Activated T-helper 9 cell treated with anti-CD3 and anti-CD28 coated beads, Interleukin-2, amount 50 U/mL, for 16 hours (primary cell): ENCODE measurements around the gene BSG.
"Not testable (repeated sequence)": the region's sequence is repeated elsewhere in the genome, so short reads cannot be mapped to it uniquely, and the experiment has no call there.

Experiments
- DNase-seq: peaks from one replicate; pipeline ENCODE4 v3.0.0-alpha.2; 2020; ENCODE audit warnings: low read depth

The BSG gene

DNA sequence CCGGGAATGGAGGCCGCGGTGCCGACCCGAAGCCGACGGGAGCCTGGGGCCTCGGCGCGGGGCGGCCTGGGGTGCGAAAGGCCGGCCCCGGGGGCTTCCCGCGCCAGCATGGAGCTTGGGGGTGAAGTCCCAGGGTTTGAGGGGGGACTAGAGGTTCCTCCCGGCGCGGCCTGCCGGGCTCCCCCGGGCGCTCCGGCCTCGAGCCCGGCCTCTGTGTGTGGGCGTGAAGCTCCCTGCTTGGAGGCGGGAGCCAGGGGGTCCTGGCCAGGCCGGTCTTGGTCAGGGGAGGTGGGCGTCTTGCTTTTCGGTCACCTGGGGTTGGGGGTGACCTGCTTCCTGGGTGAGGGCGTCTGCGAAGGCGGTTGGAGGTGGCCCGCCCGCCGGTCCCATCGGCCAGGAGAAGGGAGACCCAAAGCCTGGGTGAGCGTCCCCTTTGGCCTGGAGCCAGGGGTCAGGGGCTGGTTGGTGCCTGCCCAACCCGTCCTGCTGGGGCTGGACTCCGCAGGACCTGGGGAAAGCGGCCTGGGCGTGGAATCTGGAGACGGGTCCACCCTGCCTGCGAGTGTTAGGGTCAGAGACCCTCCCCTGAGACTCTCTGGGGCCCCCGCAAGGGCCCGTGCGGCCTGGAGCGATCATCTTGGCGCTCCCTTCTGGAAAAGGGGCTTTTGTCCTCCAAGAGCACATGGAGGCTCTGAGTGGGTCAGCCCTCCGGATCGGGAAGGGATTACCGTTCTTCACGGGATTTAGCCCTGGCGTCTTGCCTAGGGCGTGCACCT is 535 bp downstream of the BSG start:
- DNase-seq: no peak

DNA sequence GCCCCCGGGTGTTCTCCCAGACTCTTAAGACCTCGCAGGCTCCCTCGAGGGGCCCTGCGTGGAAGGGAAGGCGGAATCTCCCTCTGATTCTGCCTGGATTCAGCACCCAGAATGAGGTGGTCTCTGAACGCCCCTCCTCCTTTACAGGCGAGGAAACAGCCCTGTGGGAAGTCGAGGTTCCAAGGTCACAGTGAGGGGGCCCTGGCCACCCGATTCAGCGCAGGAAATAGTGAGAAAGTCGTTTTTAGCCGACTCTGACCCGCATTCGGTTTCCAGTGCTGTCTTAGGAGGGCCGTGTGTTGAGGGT is 1.1 kb downstream of the BSG start:
- no peak for DNase-seq

DNA sequence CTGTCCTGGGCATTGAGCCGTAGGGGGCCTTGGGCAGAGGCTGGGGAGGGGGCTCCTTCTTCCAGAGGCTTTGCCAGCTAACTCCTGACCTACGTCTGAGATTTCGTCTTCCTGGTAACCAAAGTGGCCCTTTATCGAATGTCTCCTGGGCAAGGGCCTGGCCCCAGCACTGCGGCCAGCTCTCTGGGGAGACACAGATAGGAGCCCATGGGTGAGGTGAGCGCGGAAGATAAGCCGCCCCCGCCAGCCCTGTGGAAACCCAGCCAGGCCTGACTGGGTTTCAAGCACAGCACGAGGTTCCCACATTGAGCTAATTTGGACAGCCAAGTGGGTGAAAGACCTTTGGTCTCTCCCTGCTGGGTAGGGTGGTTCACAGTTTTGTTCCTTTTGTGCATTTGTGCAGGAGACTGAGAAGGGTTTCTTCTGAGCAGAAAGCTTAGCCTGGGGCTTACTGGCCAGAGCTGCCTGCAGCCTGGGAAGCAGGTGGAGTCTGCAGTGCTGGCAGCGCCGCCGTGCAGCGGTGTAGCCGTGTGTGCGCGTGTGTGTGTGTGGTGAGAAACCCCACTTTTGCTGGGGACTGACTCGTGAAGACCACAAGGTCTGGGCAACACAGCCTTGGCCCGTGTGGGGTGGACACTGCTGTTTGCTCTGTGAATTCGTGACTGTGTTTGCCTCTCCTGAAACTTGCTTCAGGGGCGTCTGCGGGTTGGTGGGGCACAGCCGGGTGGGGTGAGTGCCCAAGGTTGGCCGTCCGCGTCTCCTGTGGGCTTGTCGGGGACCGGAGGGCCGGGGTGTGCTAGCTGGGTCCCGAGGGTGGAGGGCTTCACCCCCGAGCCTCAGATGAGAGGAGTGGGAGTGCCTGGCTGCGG is 2.5 kb downstream of the BSG start:
- DNase-seq: no peak

DNA sequence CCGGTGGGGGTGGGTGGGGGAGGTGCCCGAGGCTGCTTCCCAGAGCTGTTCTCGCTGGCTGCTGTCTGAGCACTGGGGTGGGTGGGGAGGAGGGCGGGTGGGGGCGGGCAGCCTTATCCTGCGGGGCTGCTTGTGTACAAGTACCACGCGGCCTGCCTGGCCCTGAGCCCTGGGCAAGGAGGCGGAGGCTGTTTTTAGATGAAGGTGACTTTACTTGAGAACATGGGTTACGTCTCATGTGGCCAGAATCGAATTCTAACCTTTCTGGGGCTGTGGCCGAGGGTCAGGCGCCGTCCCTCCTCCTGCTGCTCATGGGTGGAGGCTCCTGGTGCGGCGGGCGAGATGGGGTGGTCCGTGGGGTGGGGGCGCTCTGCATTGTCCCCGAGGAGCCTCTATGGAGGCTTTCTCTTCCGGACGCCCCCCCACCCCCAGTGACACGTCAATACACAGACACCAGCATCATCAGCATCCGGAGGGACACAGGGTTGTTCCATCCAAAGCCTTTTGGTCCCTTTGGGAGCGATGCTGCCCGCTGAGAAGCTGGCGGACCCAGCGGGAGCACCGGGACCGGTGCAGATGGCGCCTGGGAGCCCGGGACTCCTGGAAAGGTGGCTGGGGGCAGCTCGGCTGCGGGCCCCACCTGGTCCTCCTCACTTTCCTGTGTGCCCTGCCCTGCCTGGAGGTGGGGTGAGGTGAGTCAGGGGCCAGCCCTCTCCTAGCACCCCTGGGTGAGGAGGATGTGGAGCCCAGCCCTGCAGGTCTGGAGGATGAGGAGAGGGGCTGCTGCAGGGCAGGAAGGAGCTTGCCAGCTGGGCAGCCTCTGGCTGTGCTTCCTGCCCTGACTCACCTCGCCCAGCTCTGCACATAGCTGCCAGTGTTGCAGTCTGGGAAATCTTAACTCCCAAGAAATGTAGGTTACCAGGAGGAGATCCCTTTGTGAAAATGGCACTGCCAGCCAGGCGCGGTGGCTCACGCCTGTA is 3.4 kb downstream of the BSG start:
- DNase-seq: no peak

DNA sequence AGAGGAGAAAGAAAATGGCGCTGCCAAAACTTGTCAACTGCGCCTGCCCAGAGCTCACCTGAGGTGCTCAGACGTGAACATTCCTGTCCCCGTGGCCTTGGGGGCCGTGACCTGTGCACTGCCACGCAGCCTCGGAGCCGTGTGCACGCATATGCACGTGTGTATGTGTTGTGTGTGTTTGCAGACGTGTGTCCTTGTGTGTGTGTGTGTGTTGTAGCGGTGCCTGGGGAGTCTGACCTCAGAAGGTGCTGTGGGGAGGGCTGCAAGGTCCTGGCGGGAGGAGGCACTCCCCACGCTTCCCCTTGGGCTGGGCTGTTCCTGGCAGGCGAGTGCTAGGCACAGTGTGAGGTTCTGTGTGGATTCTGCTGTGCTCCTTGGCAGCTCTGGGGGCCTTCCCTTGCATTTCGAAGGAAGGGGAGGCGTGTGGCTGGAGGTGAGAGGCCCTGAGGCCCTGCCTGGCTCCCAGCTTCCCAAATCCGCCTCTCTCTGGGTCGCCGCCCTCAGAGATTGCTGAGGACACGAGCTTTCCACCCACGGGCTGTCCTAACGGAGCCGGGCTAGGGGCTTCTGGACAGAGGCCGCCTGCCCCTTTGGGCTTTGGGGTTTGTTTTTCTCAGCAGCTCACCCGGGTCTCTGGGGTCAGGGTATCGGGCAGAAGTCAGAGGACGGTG is 4.5 kb downstream of the BSG start:
- DNase-seq: no peak

DNA sequence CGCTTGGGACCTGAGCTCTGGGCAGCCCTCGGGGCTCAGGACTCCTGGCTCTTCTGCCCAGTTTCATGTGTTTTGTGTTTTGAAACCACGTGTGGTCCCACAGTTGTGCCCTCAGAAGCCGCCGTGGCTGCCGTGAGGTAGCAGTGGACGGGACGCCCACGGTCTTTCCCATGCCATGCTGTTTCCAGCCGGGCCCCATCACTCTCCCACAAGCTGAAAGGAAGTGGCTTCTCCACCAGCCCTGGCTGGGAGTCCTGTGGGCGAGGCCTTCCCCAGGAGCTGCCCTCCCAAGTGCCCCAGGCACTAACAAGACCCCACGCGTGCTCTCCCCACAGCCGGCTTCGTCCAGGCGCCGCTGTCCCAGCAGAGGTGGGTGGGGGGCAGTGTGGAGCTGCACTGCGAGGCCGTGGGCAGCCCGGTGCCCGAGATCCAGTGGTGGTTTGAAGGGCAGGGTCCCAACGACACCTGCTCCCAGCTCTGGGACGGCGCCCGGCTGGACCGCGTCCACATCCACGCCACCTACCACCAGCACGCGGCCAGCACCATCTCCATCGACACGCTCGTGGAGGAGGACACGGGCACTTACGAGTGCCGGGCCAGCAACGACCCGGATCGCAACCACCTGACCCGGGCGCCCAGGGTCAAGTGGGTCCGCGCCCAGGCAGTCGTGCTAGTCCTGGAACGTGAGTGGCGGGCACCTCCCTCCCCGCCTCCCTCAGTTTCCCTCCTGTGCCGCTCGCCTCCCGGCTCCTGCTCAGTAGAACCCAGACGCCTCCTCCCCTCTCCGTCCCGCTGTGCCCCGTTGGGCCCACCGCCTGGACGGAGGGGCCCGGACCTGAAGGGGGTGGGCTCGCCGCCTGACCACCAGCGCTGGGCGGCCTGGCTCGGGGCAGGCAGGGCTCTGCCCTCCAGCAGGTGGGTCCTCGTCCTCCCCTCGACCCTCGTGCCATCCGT is 5.3 kb downstream of the BSG start:
- no peak for DNase-seq

DNA sequence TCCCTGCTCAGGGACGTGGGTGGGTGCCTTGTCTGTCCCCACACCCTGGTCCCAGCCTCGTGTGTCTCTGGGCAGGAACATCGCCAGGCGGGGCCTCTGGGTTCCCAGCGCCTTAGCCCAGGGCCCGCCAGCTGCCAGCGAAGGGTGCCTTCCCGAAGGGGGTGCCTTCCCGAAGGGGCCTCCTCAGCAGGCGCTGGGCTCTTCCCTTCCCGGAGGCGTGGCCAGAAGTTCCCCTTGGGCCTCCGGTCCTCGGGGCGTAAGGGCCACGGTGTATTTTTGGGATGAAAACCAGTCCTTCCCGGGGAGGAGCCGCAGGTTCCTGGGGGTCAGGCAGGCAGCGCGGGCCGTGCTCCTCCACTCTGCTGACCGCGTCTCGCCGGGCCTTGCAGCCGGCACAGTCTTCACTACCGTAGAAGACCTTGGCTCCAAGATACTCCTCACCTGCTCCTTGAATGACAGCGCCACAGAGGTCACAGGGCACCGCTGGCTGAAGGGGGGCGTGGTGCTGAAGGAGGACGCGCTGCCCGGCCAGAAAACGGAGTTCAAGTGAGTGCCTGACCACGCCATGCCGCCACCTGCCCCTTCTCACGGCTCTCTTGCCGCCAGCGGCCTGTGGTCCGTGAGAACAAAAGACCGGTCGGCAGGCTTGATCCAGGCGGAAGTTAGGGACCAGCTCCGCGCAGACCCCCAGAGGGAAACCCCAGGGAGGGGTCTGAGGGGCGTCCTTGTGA is 6.9 kb downstream of the BSG start:
- no peak for DNase-seq

DNA sequence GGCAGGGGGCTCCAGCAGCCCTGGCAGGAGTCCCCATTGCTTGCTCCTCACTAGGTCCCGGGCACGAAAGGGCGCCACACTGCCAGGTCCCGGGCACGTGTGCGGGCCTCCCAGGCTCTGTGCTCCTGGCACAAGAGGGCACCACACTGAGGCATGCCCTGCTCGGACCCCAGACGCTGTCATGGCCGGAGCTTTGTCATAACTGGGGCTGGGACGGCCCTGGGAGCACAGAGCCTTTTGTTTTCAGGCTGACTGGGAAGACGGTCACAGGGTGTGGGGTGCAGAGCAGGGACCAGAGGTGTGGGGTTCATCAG is 7.4 kb downstream of the BSG start:
- DNase-seq: no peak

DNA sequence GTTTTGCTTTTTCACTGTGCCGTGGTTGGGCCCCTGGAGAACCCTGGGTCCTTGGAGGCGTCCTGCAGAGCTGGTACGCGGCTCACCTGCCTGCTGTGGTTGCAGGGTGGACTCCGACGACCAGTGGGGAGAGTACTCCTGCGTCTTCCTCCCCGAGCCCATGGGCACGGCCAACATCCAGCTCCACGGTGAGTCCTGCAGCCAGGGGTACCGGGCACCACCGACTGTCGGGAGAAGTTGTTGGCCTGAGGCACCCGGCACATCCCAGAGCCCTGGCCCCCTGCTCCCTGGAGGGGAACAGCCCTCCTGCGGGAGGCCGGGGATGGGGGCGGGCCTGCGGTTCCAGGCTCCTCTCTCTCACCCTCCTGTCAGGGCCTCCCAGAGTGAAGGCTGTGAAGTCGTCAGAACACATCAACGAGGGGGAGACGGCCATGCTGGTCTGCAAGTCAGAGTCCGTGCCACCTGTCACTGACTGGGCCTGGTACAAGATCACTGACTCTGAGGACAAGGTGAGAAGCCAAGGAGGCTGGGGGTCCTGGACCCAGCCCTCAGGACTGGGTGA is 8.0 kb downstream of the BSG start:
- no peak for DNase-seq

DNA sequence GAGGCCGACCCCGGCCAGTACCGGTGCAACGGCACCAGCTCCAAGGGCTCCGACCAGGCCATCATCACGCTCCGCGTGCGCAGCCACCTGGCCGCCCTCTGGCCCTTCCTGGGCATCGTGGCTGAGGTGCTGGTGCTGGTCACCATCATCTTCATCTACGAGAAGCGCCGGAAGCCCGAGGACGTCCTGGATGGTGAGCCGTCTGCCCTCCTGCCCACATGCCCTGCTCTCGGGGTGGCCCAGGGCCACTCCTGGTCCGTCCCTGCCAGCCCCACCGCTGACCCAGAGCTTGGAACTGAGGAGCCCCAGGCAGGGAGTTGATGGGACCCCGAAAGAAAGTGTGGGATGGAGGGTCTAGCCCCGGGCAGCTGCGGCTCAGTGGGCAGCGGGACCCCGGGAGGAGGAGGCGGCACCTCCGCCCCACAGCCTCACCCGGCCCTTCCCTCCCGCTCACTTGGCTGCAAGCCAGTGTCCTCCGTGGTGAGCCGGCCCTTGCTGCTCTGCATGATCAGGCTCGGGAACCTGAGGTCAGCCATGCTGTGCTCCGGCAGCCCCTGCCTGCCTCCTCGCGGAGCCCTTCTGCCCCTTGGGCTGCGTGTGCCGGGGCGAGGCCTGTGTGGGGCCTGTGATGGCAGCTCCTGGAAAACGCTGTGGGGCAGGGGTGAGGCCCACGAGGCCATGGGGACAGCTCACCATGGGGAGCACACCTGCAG is 9.2 kb downstream of the BSG start:
- DNase-seq: no peak

DNA sequence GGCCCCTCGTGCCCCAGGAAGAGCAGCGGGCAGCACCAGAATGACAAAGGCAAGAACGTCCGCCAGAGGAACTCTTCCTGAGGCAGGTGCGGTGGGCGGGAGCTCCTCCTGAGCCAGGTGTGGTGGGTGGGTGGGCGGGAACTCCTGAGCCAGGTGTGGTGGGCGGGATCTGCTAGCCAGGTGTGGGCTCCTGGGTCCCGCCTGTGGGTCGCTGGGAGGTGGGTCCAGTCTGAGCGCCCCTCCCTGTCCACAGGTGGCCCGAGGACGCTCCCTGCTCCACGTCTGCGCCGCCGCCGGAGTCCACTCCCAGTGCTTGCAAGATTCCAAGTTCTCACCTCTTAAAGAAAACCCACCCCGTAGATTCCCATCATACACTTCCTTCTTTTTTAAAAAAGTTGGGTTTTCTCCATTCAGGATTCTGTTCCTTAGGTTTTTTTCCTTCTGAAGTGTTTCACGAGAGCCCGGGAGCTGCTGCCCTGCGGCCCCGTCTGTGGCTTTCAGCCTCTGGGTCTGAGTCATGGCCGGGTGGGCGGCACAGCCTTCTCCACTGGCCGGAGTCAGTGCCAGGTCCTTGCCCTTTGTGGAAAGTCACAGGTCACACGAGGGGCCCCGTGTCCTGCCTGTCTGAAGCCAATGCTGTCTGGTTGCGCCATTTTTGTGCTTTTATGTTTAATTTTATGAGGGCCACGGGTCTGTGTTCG is 10.3 kb downstream of the BSG start:
- no peak for DNase-seq

DNA sequence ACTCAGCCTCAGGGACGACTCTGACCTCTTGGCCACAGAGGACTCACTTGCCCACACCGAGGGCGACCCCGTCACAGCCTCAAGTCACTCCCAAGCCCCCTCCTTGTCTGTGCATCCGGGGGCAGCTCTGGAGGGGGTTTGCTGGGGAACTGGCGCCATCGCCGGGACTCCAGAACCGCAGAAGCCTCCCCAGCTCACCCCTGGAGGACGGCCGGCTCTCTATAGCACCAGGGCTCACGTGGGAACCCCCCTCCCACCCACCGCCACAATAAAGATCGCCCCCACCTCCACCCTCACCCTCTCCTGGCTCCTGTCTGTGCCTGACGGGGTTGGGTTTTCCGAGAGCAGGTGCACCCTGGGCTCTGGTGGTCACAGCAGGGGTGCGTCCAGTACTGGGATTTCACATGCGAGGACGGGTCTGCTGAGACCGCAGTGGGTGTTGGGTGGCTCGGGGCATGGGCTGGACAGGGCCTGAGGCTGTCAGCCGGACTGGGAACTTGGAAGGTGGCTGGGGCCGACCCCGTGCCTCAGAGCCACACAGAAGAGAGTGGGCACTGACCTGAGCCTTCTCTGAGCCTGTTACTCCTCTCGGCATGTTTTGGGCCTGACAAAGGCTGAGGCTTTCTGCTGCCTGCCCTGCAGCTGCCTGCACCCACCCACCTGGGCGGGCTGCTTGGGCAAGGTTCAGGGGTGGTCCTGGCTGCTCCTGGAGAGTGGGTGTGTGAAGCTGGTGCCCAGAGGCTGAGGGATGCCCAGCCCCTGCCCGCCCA is 11.0 kb downstream of the BSG start:
- DNase-seq: no peak

DNA sequence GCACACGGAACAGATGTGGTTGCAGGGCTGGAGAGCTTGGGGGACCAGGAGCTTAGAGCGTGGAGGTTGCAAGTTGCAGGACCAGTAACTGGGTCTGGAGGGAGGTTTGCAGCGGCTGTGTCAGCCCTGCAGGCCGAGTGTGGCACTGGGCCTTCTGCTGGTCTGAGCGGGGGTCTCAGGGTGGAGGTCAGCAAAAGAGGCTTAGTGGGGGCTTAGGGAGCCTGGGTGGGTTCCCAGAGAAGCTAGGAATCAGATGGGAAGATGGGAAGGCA is 11.5 kb downstream of the BSG start:
- DNase-seq: no peak

DNA sequence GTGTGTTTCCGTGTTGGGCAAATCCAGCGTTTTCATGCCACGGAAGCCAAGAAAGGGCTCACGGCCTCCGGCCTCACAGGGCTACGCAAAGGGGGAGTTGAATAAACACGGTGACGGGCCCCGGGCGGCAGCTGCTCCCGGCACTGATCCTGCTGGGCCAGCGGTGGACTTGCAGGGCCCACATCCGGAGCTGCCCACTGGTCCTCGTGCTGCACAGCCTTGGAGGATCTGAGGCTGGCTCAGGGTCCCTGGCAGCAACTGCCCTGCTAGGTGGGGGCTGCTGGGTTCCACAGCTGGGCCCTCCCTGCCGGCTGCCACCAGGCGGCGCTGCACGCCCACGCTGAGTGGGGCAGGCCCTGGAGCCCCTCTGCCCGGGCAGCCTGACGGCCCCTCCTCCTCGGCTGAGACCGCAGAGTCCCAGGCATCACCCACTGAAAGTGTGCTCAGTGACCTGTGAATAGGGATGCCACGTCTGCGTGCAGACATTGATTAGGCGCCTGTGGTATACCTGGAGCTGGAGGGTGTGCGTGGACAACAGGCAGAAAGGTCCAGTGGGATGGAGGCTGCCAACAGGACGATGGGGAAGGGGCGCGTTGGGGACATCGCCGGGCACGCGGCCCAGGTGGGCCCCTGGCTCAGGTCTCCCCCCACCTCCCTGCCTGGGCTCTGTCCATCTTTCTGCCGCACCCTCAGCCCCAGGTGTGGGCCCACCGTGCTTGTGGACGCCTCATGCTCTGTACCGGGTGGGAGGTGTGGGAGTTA is 12.0 kb downstream of the BSG start:
- DNase-seq: peak; percentile 57

DNA sequence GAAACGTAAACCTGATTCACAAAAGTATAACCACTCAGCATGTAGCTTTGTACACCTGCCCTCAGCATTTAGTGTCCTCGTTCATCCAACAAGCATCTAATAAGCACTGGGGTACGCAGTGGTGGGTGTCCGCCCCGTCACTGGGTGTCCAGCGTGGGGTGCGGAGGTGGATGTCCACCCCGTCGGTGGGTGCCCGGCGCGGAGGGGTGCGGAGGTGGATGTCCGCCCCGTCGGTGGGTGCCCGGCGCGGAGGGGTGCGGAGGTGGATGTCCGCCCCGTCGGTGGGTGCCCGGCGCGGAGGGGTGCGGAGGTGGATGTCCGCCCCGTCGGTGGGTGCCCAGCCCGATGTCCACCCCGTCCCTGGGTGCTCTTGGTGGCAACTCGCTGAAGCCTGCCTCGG is 12.8 kb downstream of the BSG start:
- DNase-seq: not testable (repeated sequence)

DNA sequence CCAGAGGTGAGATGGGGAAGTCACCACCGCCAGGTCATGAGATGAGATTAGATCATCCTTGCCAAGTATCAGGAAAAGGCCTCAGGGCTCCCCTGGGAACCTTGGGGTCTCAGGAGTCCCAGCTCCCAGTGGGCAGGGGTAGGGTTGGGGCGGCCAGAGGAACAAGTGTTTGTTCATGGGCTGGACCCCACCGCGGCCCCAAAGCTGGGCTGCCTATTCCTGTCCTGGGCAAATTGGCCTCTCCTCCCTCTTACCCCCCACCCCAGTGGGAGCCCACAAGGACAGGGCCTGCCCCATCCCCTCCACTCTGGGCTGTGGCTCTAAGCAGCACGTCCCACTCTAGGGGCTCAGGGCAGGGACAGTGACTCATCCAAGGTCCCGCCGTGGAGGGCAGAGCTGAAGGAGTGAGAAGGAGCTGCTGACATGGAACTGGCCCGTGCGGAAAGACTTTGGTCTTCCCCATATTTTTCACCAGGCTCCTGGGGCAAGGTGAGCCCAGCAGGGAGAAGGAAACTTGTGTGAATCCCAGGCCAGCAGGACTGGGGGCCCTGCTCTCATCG is 13.2 kb downstream of the BSG start:
- no peak for DNase-seq
